C4-2B (cell line): ENCODE data around the gene UNC45A.

Experiments used
- ZFX ChIP-seq: fragments of 450-650 bp; IDR thresholded peaks from 2 replicates; pipeline ENCODE4 v1.6.1; 2017
- TF ChIP-seq, protein P1 (sequence below): fragments of 450-650 bp; conservative IDR thresholded peaks from 2 replicates; pipeline ENCODE4 v1.5.1; 2017; ENCODE audit warnings: mild to moderate bottlenecking

DNA sequence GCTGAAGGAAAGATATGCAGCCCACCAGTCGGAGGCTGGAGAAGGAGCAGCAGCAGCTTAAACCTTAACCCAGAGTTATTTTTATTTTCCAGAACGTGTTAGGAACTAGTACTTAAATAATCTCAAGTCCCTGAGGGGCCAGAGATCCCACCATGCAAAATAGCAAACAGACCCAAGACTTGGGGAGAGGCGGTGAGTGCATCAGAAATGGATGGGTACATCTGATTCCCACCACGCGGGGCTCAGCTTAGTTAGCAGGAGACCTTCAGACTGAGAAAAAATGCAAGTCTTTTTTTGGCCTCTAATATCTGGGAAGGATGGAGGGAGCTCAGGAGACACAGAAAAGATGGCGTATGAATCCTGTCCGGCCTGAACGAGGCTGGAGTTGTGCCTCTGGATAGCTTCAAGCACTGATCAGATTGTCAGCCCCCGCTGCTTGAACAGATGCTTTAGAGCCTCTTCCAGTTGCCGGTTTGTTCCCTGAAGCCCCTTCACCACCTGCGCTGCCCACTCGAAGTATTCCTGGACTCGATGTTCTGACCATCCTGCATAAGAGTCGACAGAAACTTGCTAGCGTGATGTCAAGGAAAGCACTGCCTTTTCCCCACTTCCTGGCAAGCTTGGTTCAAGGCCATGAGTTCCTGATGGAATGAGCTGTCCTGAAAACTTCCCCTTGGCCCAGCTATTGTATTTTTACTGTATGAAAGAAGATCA, 4.1 kb upstream of the UNC45A start:
- TF ChIP-seq, protein P1, sequence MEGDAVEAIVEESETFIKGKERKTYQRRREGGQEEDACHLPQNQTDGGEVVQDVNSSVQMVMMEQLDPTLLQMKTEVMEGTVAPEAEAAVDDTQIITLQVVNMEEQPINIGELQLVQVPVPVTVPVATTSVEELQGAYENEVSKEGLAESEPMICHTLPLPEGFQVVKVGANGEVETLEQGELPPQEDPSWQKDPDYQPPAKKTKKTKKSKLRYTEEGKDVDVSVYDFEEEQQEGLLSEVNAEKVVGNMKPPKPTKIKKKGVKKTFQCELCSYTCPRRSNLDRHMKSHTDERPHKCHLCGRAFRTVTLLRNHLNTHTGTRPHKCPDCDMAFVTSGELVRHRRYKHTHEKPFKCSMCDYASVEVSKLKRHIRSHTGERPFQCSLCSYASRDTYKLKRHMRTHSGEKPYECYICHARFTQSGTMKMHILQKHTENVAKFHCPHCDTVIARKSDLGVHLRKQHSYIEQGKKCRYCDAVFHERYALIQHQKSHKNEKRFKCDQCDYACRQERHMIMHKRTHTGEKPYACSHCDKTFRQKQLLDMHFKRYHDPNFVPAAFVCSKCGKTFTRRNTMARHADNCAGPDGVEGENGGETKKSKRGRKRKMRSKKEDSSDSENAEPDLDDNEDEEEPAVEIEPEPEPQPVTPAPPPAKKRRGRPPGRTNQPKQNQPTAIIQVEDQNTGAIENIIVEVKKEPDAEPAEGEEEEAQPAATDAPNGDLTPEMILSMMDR = no peak
- TF ChIP-seq ZFX = no peak
